ENCODE results near the gene OR1M1. TPM values are rescaled to one million over a fixed set of nuclear protein-coding genes. Genes with fewer than 3 reads are reported as not detected.

Gene OR1M1
- polyA plus RNA-seq, 3 donors = not detected

- no peak for TF ChIP-seq CTCF (IDR thresholded peaks at IDR 0.05)
- H2AFZ ChIP-seq (ENCODE audit: insufficient read depth, low read depth, low read length, poor library complexity, severe bottlenecking) = peak overlapping the region; percentile 99
- intact Hi-C loops (cut with micrococcal nuclease) = loop anchor here (5.0 to 10.0 kb wide), 6 partner anchors 165 to 888 kb away; partner anchors contain the start of genes ZNF121 (in 2 of the 2), MBD3L1 (in 1 of the 2), ZNF266 (in 1 of the 2) and ZNF558 (in 1 of the 2)
- WGBS (ENCODE audit: insufficient coverage) = no CpG with 5 or more reads among the region's 8 CpGs
- no peaks in the 10 kb centered on the region for H3K27me3 ChIP-seq (ENCODE audit: control insufficient read depth in 2 of 2, insufficient read depth in 2 of 2, low read length in 2 of 2)
- H3K27me3 Mint-ChIP-seq (ENCODE audit: low read depth in 3 of 3) = peaks cover 0 to 5% (median 0%) of the 10 kb centered on the region in 3 donors
- no peaks in the 10 kb centered on the region for H4K20me1 ChIP-seq (ENCODE audit: insufficient read depth, low read length)
- H3K27ac ChIP-seq (ENCODE audit: low read depth in 1 of 2, low read length in 2 of 2) = peak overlapping the region in 1 of 2 donors; percentile 97
- H3K4me1 ChIP-seq (ENCODE audit: control insufficient read depth in 1 of 2, insufficient read depth in 2 of 2, low read length in 2 of 2) = peaks cover 29 to 32% of the 10 kb centered on the region in 2 donors
- DNase-seq = no peak
- peak overlapping the region in 5 of 7 donors; percentile 91 to 99 (median 99) for H3K27ac Mint-ChIP-seq
- peak overlapping the region; percentile 96 for H3K9ac ChIP-seq (ENCODE audit: insufficient read depth, low read length, poor library complexity, severe bottlenecking)
- peaks cover 6 to 14% of the 10 kb centered on the region in 2 donors for H3K9me3 ChIP-seq (replicated peaks in 1 of 2; ENCODE audit: control insufficient read depth in 1 of 2, insufficient read depth in 1 of 2, low read length in 2 of 2)
- peak overlapping the region; percentile 94 for H3K4me2 ChIP-seq (replicated peaks; ENCODE audit: extremely low read depth, low read length, poor library complexity, severe bottlenecking)
- H3K4me3 Mint-ChIP-seq = peak overlapping the region; percentile 99
- peaks cover 0 to 10% of the 10 kb centered on the region in 2 donors for H3K36me3 ChIP-seq (replicated peaks in 1 of 2; ENCODE audit: control insufficient read depth in 1 of 2, insufficient read depth in 2 of 2, low read length in 2 of 2)
- peak overlapping the region; percentile 75 to 100 (median 98) for H3K4me3 ChIP-seq (replicated peaks in 1 of 3; ENCODE audit: low read depth in 2 of 3, low read length in 3 of 3)
- H3K9me3 Mint-ChIP-seq = peaks cover 11 to 18% (median 16%) of the 10 kb centered on the region in 7 donors
- peaks cover 47% of the 10 kb centered on the region for H3K79me2 ChIP-seq (ENCODE audit: insufficient read depth, low read length)
- H3K4me1 Mint-ChIP-seq = peaks cover 40% of the 10 kb centered on the region
- H3K36me3 Mint-ChIP-seq = peaks cover 16 to 27% of the 10 kb centered on the region in 2 donors
Observed at GRCh38 chr19:9139609-9140158, 52.8 kb downstream of the OR1M1 start.

GRCh38 chr19:9140159-9140874 is 53.5 kb downstream of the OR1M1 start, which contains the start of gene ZNF317:
ZNF317 (plus strand) TSS chr19:9140397; CDS start chr19:9156017, 15,620 bp downstream.
- DNase-seq = peak; percentile 87 to 97 (median 91)
- Histone ChIP-seq H3K79me2 (ENCODE audit: insufficient read depth, low read length) (peaks cover 53% of the 10 kb centered on the region), H3K4me1 (ENCODE audit: control insufficient read depth in 1 of 2, insufficient read depth in 2 of 2, low read length in 2 of 2) (peaks cover 28 to 32% of the 10 kb centered on the region in 2 donors)

More at GRCh38 chr19:9140159-9140874, 53.5 kb downstream of the OR1M1 start, which contains the start of gene ZNF317:
- TF ChIP-seq CTCF (IDR thresholded peaks at IDR 0.05) = no peak
- H3K9me3 Mint-ChIP-seq = peaks cover 14 to 24% (median 23%) of the 10 kb centered on the region in 7 donors
- H3K36me3 Mint-ChIP-seq = peaks cover 22 to 33% of the 10 kb centered on the region in 2 donors
- peak within 1 kb of the TSS; percentile 96 for H3K9ac ChIP-seq (ENCODE audit: insufficient read depth, low read length, poor library complexity, severe bottlenecking)
- peaks cover 12 to 20% of the 10 kb centered on the region in 2 donors for H3K9me3 ChIP-seq (replicated peaks in 1 of 2; ENCODE audit: control insufficient read depth in 1 of 2, insufficient read depth in 1 of 2, low read length in 2 of 2)
- WGBS (ENCODE audit: insufficient coverage) = under 1% methylated on average over 32 of the region's 43 CpGs
- intact Hi-C loops (cut with micrococcal nuclease) = loop anchor here (5.0 to 10.0 kb wide), 5 partner anchors 164 to 654 kb away; partner anchors contain the start of genes MBD3L1 (in 1 of the 2), ZNF121 (in 1 of the 2), ZNF266 (in 1 of the 2) and ZNF558 (in 1 of the 2)
- H2AFZ ChIP-seq (ENCODE audit: insufficient read depth, low read depth, low read length, poor library complexity, severe bottlenecking) = peak within 1 kb of the TSS; percentile 99
- peak within 1 kb of the TSS; percentile 94 for H3K4me2 ChIP-seq (replicated peaks; ENCODE audit: extremely low read depth, low read length, poor library complexity, severe bottlenecking)
- no peaks in the 10 kb centered on the region for H4K20me1 ChIP-seq (ENCODE audit: insufficient read depth, low read length)
- peak within 1 kb of the TSS; percentile 91 to 99 (median 98) for H3K27ac Mint-ChIP-seq
- H3K27ac ChIP-seq (ENCODE audit: low read depth in 1 of 2, low read length in 2 of 2) = peak within 1 kb of the TSS; percentile 77 to 97
- peaks cover 0 to 5% (median 0%) of the 10 kb centered on the region in 3 donors for H3K27me3 Mint-ChIP-seq (ENCODE audit: low read depth in 3 of 3)
- H3K36me3 ChIP-seq (replicated peaks in 1 of 2; ENCODE audit: control insufficient read depth in 1 of 2, insufficient read depth in 2 of 2, low read length in 2 of 2) = peaks cover 1 to 16% of the 10 kb centered on the region in 2 donors
- H3K4me3 ChIP-seq (replicated peaks in 1 of 3; ENCODE audit: low read depth in 2 of 3, low read length in 3 of 3) = peak within 1 kb of the TSS; percentile 75 to 100 (median 98)
- H3K4me3 Mint-ChIP-seq = peak within 1 kb of the TSS; percentile 99
- no peaks in the 10 kb centered on the region for H3K27me3 ChIP-seq (ENCODE audit: control insufficient read depth in 2 of 2, insufficient read depth in 2 of 2, low read length in 2 of 2)
- H3K4me1 Mint-ChIP-seq = peaks cover 40% of the 10 kb centered on the region

All from CD14-positive monocyte (primary cell).